Effector memory CD8-positive, alpha-beta T cell (primary cell): ENCODE results near the gene CDH4.
"Not testable (repeated sequence)": the region's sequence is repeated elsewhere in the genome, so short reads cannot be mapped to it uniquely, and the experiment has no call there.

Experiments used
- ATAC-seq: fragments of 150-1000 bp; cut with Tn5 transposase; replicated peaks from 2 replicates; pipeline ENCODE4 v1.10.0; 2021; ENCODE audit warnings: mild to moderate bottlenecking, moderate library complexity
- DNase-seq, 3 experiments: peaks; one replicate each; pipeline ENCODE4 v3.0.0; 2021
- H3K27ac Mint-ChIP-seq, 2 donors: one replicate each; pipeline ENCODE4 v1.8.0; 2022; ENCODE audit warnings: mild to moderate bottlenecking in 2 of 2, mixed read lengths in 2 of 2, moderate library complexity in 2 of 2
- H3K27me3 Mint-ChIP-seq, 2 donors: one replicate each; pipeline ENCODE4 v1.8.0; 2022; ENCODE audit warnings: mixed read lengths in 2 of 2
- H3K36me3 Mint-ChIP-seq: one replicate; pipeline ENCODE4 v1.8.0; 2022; ENCODE audit warnings: mild to moderate bottlenecking, moderate library complexity, mixed read lengths; ENCODE audit not compliant: insufficient read depth
- H3K4me1 Mint-ChIP-seq, 2 donors: one replicate each; pipeline ENCODE4 v1.8.0; 2022; ENCODE audit warnings: low read depth in 2 of 2, mixed read lengths in 2 of 2
- H3K4me3 Mint-ChIP-seq, 2 donors: one replicate each; pipeline ENCODE4 v1.8.0; 2022; ENCODE audit warnings: mild to moderate bottlenecking in 2 of 2, mixed read lengths in 2 of 2, moderate library complexity in 2 of 2
- H3K9me3 Mint-ChIP-seq, 2 donors: one replicate each; pipeline ENCODE4 v1.8.0; 2022; ENCODE audit warnings: mixed read lengths in 2 of 2

Gene CDH4

GRCh38 chr20:61935926-61936700 is 684.1 kb downstream of the CDH4 start:
- Mint-ChIP-seq H3K9me3 (no peaks in the 10 kb centered on the region), H3K4me3 (no peak overlapping the region), H3K27ac (no peak overlapping the region), H3K4me1 (peaks cover 0 to 2% of the 10 kb centered on the region in 2 donors), H3K36me3 (no peaks in the 10 kb centered on the region), H3K27me3 (peaks cover 18 to 55% of the 10 kb centered on the region in 2 donors)
- ATAC-seq: no peak
- no peak for DNase-seq

DNA sequence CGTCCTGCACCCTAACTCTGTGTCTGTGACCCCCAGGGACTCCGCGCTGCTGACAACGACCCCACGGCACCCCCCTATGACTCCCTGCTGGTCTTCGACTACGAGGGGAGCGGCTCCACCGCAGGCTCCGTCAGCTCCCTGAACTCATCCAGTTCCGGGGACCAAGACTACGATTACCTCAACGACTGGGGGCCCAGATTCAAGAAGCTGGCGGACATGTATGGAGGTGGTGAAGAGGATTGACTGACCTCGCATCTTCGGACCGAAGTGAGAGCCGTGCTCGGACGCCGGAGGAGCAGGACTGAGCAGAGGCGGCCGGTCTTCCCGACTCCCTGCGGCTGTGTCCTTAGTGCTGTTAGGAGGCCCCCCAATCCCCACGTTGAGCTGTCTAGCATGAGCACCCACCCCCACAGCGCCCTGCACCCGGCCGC is 684.7 kb downstream of the CDH4 start:
- H3K4me1 Mint-ChIP-seq: peaks cover 0 to 2% of the 10 kb centered on the region in 2 donors
- no peaks in the 10 kb centered on the region for H3K36me3 Mint-ChIP-seq
- peak overlapping the region in 1 of 2 donors; percentile 54 for H3K27ac Mint-ChIP-seq

DNA sequence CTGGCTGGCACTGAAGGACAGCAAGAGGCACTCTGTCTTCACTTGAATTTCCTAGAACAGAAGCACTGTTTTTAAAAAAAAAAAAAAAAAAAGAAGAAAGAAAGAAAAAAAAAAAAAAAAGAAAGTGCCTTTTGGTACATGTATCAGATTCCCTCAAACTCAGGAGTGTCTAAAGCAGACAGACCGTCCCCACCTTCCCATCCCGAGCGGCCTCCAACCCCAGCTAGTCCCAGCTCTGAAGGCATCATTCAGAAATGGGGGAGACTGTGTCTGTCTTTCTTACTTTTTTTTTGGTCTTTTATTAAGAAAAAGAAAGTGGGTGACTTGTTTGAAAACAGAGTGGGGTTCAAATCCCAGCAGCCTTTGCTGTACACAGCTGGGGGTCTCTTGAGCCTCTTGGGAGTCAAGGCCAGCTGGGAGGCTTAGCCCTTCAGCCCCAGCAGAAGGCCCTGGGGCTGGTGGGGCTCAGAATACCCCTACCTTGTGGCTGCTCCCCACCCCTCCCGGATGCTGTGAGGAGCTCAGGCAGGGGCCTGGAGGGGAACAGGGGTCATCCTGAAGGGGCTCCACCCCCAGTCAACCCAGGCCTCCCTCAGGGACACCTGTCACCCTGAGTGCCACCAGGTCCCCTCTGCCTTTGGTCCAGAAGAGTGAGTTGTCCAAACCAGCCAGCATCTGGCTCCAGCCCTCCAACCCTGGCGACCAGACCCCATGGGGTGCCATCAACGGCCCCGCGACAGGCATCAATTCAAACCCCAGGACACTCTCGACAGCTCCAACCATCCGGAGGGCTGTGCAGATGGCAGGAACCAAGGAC is 685.3 kb downstream of the CDH4 start:
- Mint-ChIP-seq H3K9me3 (no peaks in the 10 kb centered on the region), H3K4me1 (peaks cover 0 to 2% of the 10 kb centered on the region in 2 donors), H3K27me3 (peaks cover 11 to 43% of the 10 kb centered on the region in 2 donors), H3K36me3 (no peaks in the 10 kb centered on the region), H3K4me3 (no peak overlapping the region), H3K27ac (peak overlapping the region in 1 of 2 donors; percentile 54)
- no peak for ATAC-seq
- DNase-seq: no peak

More for the DNA sequence above, 684.7 kb downstream of the CDH4 start:
- no peak for DNase-seq
- Mint-ChIP-seq H3K4me3 (no peak overlapping the region), H3K27me3 (peaks cover 16 to 49% of the 10 kb centered on the region in 2 donors), H3K9me3 (no peaks in the 10 kb centered on the region)
- ATAC-seq: no peak

DNA sequence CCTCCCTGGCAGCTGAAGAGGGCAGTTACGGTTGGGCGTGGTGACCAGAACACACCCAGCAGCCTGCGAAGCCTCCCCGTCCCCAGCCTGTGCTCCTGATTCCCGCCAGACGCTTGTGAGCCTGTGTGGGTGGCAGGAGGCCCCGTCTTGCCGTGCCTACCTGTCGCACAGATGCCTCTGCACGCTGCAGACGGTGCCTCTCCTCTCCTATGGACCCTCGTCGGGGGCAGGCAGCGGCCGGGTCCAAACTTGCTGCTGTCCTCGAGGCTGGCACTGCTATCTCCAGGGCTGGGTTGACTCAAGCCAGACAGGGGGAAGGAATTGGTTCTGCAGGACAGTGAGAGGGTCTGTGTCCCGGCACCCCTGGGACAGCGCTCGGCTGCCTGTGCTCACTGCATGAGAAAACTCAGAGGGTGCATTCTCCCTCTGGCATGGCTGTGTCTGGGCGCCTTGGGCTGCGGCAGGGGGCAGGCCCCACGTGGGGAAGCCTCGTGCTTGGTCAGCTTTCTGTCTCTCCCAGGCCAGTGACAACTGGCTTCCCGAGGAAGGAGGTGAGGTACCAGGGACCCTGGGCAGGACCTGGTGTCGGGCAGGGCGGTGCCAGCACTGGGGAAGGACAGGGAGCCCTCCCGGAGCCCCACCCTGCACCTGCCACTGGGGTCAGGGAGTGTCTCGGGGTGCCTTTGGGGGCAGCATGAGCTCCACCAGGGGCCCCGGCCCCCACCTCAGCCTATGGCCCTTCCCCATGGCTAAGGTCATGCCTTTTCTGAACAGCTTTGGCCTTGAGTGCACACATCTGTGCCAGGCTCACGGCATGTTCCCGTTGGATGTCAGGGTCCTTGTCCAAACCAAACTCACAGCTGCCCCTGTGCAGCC is 686.1 kb downstream of the CDH4 start:
- peaks cover 11 to 37% of the 10 kb centered on the region in 2 donors for H3K27me3 Mint-ChIP-seq
- no peak overlapping the region for H3K4me3 Mint-ChIP-seq
- DNase-seq (no peak), ATAC-seq (no peak)
- H3K36me3 Mint-ChIP-seq: no peaks in the 10 kb centered on the region
- no peak overlapping the region for H3K27ac Mint-ChIP-seq
- H3K9me3 Mint-ChIP-seq: no peaks in the 10 kb centered on the region
- peaks cover 0 to 2% of the 10 kb centered on the region in 2 donors for H3K4me1 Mint-ChIP-seq

DNA sequence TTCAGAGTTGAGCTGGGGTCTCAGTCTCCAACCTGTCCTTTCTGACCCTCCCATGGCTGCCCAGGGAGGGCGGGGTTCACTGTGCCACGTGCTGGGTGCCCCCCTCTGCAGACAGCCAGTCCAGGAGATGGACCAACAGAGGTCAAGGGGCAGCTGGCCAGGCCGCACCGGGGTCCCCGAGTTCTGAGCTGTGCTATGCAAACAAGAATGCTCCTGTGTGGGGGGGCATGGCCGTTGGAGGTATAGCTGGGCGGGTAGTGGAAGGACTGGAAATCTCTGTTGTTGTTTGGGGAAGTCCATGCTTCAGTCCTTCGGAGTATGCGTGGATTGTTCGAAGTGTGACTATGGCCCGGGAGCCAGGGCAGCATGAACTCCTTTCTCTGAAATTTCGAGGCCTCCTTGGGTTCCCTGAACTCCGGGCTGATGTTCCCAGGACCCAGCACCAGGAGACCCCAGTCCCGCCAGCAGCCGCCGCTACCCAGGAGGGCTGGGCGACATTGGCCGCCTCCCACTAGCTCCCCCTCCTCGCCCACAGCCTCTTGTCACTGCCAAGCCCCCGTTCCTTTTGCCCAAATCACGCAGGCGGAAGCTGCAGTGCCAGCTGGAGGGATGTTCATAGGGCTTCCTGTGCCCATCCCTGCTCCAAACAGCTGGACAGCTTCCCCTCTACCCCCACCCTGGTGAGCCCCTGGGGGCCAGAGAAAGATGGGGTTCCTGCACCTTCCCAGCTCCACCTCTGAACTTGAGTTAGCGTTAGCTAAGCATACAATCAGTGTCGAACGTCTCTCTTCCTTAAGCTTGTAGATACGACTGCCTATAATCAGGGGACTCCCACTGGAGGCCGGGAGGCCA is 687.0 kb downstream of the CDH4 start:
- Mint-ChIP-seq H3K27me3 (peaks cover 11 to 37% of the 10 kb centered on the region in 2 donors), H3K4me3 (no peak overlapping the region), H3K36me3 (no peaks in the 10 kb centered on the region), H3K9me3 (no peaks in the 10 kb centered on the region), H3K4me1 (peaks cover 0 to 2% of the 10 kb centered on the region in 2 donors), H3K27ac (no peak overlapping the region)
- DNase-seq (no peak), ATAC-seq (no peak)

GRCh38 chr20:61939691-61940360 is 687.8 kb downstream of the CDH4 start:
- DNase-seq (no peak), ATAC-seq (no peak)
- no peak overlapping the region for H3K4me3 Mint-ChIP-seq
- no peaks in the 10 kb centered on the region for H3K9me3 Mint-ChIP-seq
- H3K27me3 Mint-ChIP-seq: peaks cover 10 to 34% of the 10 kb centered on the region in 2 donors
- H3K36me3 Mint-ChIP-seq: no peaks in the 10 kb centered on the region
- no peak overlapping the region for H3K27ac Mint-ChIP-seq
- H3K4me1 Mint-ChIP-seq: peaks cover 0 to 2% of the 10 kb centered on the region in 2 donors

GRCh38 chr20:61940491-61940890 is 688.4 kb downstream of the CDH4 start:
- Mint-ChIP-seq H3K27me3 (peaks cover 7 to 29% of the 10 kb centered on the region in 2 donors), H3K4me1 (peaks cover 0 to 2% of the 10 kb centered on the region in 2 donors), H3K4me3 (no peak overlapping the region), H3K9me3 (no peaks in the 10 kb centered on the region), H3K27ac (no peak overlapping the region), H3K36me3 (no peaks in the 10 kb centered on the region)
- no peak for DNase-seq
- ATAC-seq: no peak

- peaks cover 7 to 27% of the 10 kb centered on the region in 2 donors for H3K27me3 Mint-ChIP-seq
- DNase-seq (no peak), ATAC-seq (no peak)
- H3K36me3 Mint-ChIP-seq: no peaks in the 10 kb centered on the region
- no peak overlapping the region for H3K27ac Mint-ChIP-seq
- H3K4me1 Mint-ChIP-seq: peaks cover 0 to 2% of the 10 kb centered on the region in 2 donors
- no peaks in the 10 kb centered on the region for H3K9me3 Mint-ChIP-seq
- H3K4me3 Mint-ChIP-seq: no peak overlapping the region
Measured at GRCh38 chr20:61940976-61941720, 689.1 kb downstream of the CDH4 start.

GRCh38 chr20:61941721-61942405 is 689.8 kb downstream of the CDH4 start:
- Mint-ChIP-seq H3K4me3 (no peak overlapping the region), H3K9me3 (no peaks in the 10 kb centered on the region), H3K27me3 (peaks cover 1 to 20% of the 10 kb centered on the region in 2 donors), H3K36me3 (no peaks in the 10 kb centered on the region), H3K4me1 (no peaks in the 10 kb centered on the region), H3K27ac (no peak overlapping the region)
- ATAC-seq (no peak), DNase-seq (no peak)

- no peak overlapping the region for H3K27ac Mint-ChIP-seq
Measured at GRCh38 chr20:61942526-61942925, 690.5 kb downstream of the CDH4 start.

GRCh38 chr20:61944967-61945366 is 692.9 kb downstream of the CDH4 start:
- DNase-seq, H3K27me3 Mint-ChIP-seq, H3K4me1 Mint-ChIP-seq, H3K4me3 Mint-ChIP-seq, H3K27ac Mint-ChIP-seq, H3K36me3 Mint-ChIP-seq, H3K9me3 Mint-ChIP-seq, ATAC-seq: not testable (repeated sequence)

More at GRCh38 chr20:61942526-61942925, 690.5 kb downstream of the CDH4 start:
- ATAC-seq: no peak
- no peak overlapping the region for H3K4me3 Mint-ChIP-seq
- H3K4me1 Mint-ChIP-seq: no peaks in the 10 kb centered on the region
- no peaks in the 10 kb centered on the region for H3K9me3 Mint-ChIP-seq
- DNase-seq: no peak
- no peaks in the 10 kb centered on the region for H3K36me3 Mint-ChIP-seq
- peaks cover 0 to 13% of the 10 kb centered on the region in 2 donors for H3K27me3 Mint-ChIP-seq
